Thyroid gland (tissue), 4 donors: ENCODE data around the gene CACNG5. TPM values are rescaled to one million over a fixed set of nuclear protein-coding genes. Genes with fewer than 3 reads are reported as not detected.

ENCODE experiments used
- DNase-seq, 2 donors: peaks; one replicate each; pipeline ENCODE4 v3.0.0-alpha.2; 2019
- H3K27ac ChIP-seq, 3 donors: fragments of 200-600 bp; sonication (generic); 1 replicate in 2 of 3; 2 replicates in 1 of 3; pipeline ENCODE4 v1.5.1; 2016 to 2019; ENCODE audit warnings: mild to moderate bottlenecking in 1 of 3, moderate library complexity in 1 of 3
- H3K27me3 ChIP-seq: fragments of 200-600 bp; sonication (generic); one replicate; pipeline ENCODE4 v1.5.1; 2019
- H3K36me3 ChIP-seq, 2 donors: fragments of 200-600 bp; sonication (generic); one replicate each; pipeline ENCODE4 v1.5.1; 2016 to 2019
- H3K4me1 ChIP-seq, 2 donors: fragments of 200-600 bp; sonication (generic); one replicate each; pipeline ENCODE4 v1.5.1; 2017 to 2019
- H3K4me3 ChIP-seq, 3 donors: fragments of 200-600 bp; sonication (generic); replicated peaks in 1 of 3; 1 replicate in 2 of 3; 2 replicates in 1 of 3; pipeline ENCODE4 v1.5.1; 2016; ENCODE audit warnings: mild to moderate bottlenecking in 1 of 3
- H3K9me3 ChIP-seq: fragments of 200-600 bp; sonication (generic); one replicate; pipeline ENCODE4 v1.5.1; 2017
- POLR2A ChIP-seq, 2 donors: fragments of 450-650 bp; IDR thresholded peaks; one replicate each; pipeline ENCODE4 v1.6.1; 2017; ENCODE audit warnings: antibody characterized with exemption in 2 of 2, mild to moderate bottlenecking in 2 of 2, moderate library complexity in 1 of 2
- WGBS, 2 donors: methylation state at CpG; one replicate each; pipeline ENCODE4 v1.1.5; 2017; 5-methylcytosine and 5-hydroxymethylcytosine counted together
- intact Hi-C: fragments of 100-400 bp; cut with DNase I; formaldehyde crosslinking; loops from one replicate; pipeline ENCODE4 v1.15.1; 2023
- total RNA-seq, 4 donors: library from RNA; depleted of rRNA; stranded (reverse); fragments of >200 nt; gene quantifications; one replicate each; pipeline ENCODE4 v1.2.3, GENCODE V29; 2016
- TF ChIP-seq, protein P1 (sequence below), 6 experiments: fragments of 200-600 bp in 3 of 6; fragments of 450-650 bp in 3 of 6; sonication (generic) in 3 of 6; IDR thresholded peaks; one replicate each; pipeline ENCODE4 v1.5.1; 2016 to 2019; ENCODE audit warnings: antibody characterized with exemption in 6 of 6, mild to moderate bottlenecking in 2 of 6, inconsistent platforms in 1 of 6, moderate library complexity in 1 of 6

The CACNG5 gene
- total RNA-seq, 4 donors from 2014 or later = not detected

- no peaks in the 10 kb centered on the region for H3K36me3 ChIP-seq
- no peaks in the 10 kb centered on the region for H3K9me3 ChIP-seq
- no peak overlapping the region for H3K27ac ChIP-seq
- H3K4me3 ChIP-seq = no peak overlapping the region
- no peak for DNase-seq
- 70 to 75% methylated on average over 8 of the region's 8 CpGs for WGBS, 2 donors
- no peaks in the 10 kb centered on the region for H3K27me3 ChIP-seq
- no peaks in the 10 kb centered on the region for H3K4me1 ChIP-seq
- intact Hi-C loops = no loop called here
- TF ChIP-seq, protein P1, sequence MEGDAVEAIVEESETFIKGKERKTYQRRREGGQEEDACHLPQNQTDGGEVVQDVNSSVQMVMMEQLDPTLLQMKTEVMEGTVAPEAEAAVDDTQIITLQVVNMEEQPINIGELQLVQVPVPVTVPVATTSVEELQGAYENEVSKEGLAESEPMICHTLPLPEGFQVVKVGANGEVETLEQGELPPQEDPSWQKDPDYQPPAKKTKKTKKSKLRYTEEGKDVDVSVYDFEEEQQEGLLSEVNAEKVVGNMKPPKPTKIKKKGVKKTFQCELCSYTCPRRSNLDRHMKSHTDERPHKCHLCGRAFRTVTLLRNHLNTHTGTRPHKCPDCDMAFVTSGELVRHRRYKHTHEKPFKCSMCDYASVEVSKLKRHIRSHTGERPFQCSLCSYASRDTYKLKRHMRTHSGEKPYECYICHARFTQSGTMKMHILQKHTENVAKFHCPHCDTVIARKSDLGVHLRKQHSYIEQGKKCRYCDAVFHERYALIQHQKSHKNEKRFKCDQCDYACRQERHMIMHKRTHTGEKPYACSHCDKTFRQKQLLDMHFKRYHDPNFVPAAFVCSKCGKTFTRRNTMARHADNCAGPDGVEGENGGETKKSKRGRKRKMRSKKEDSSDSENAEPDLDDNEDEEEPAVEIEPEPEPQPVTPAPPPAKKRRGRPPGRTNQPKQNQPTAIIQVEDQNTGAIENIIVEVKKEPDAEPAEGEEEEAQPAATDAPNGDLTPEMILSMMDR (IDR thresholded peaks at IDR 0.05) = no peak
- TF ChIP-seq POLR2A (IDR thresholded peaks at IDR 0.05) = no peak
These were observed 24.4 kb downstream of the CACNG5 start for GRCh38 chr17:66859353-66859752.

- Histone ChIP-seq H3K27me3 (no peaks in the 10 kb centered on the region), H3K36me3 (no peaks in the 10 kb centered on the region), H3K4me3 (no peak overlapping the region), H3K9me3 (no peaks in the 10 kb centered on the region), H3K27ac (no peak overlapping the region), H3K4me1 (no peaks in the 10 kb centered on the region)
- intact Hi-C loops = no loop called here
- WGBS, 2 donors = 72 to 73% methylated on average over 3 of the region's 3 CpGs
- TF ChIP-seq POLR2A (IDR thresholded peaks at IDR 0.05) = no peak
- TF ChIP-seq, protein P1 (IDR thresholded peaks at IDR 0.05) = no peak
- no peak for DNase-seq
These were observed 25.3 kb downstream of the CACNG5 start for GRCh38 chr17:66860204-66860603.

DNA sequence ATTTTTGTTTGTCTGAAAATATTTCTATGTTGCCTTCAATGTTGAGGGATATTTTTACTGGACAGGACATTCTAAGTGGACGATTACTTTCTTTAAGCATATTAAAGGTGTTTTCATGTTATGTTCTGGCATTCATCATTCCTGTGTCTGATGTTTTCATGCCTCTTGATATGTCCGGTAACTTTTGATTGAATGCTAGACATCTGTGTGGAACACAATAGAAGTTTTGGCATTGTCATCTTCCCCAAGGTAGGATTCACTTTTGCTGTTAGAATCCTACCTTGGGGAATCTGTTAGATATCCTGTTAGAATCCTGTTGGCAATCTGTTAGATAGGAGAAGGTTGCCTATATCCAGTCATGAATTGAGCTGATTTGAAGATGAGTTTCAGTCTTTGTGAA lies 28.9 kb downstream of the CACNG5 start:
- no peak overlapping the region for H3K27ac ChIP-seq
- no peaks in the 10 kb centered on the region for H3K27me3 ChIP-seq
- TF ChIP-seq, protein P1 (IDR thresholded peaks at IDR 0.05) = no peak
- TF ChIP-seq POLR2A (IDR thresholded peaks at IDR 0.05) = no peak
- H3K4me3 ChIP-seq = no peak overlapping the region
- 92 to 95% methylated on average over 2 of the region's 2 CpGs for WGBS, 2 donors
- no peaks in the 10 kb centered on the region for H3K4me1 ChIP-seq
- DNase-seq = no peak
- no peaks in the 10 kb centered on the region for H3K36me3 ChIP-seq
- intact Hi-C loops = no loop called here
- no peaks in the 10 kb centered on the region for H3K9me3 ChIP-seq

- no peak for TF ChIP-seq POLR2A (IDR thresholded peaks at IDR 0.05)
- TF ChIP-seq, protein P1 (IDR thresholded peaks at IDR 0.05) = no peak
- H3K27ac ChIP-seq = no peak overlapping the region
- 84% methylated on average over 1 of the region's 1 CpG for WGBS, 2 donors
- H3K4me3 ChIP-seq = no peak overlapping the region
- no peak for DNase-seq
- no peaks in the 10 kb centered on the region for H3K36me3 ChIP-seq
- intact Hi-C loops = no loop called here
- H3K4me1 ChIP-seq = no peaks in the 10 kb centered on the region
- no peaks in the 10 kb centered on the region for H3K27me3 ChIP-seq
- H3K9me3 ChIP-seq = no peaks in the 10 kb centered on the region
These were observed 30.2 kb downstream of the CACNG5 start for GRCh38 chr17:66865151-66865550.

GRCh38 chr17:66873962-66874361 lies 39.0 kb downstream of the CACNG5 start:
- Histone ChIP-seq H3K27ac (no peak overlapping the region), H3K36me3 (no peaks in the 10 kb centered on the region), H3K4me3 (no peak overlapping the region), H3K9me3 (no peaks in the 10 kb centered on the region), H3K27me3 (no peaks in the 10 kb centered on the region), H3K4me1 (no peaks in the 10 kb centered on the region)
- no peak for TF ChIP-seq POLR2A (IDR thresholded peaks at IDR 0.05)
- TF ChIP-seq, protein P1 (IDR thresholded peaks at IDR 0.05) = no peak
- 83 to 89% methylated on average over 2 of the region's 2 CpGs for WGBS, 2 donors
- DNase-seq = no peak
- intact Hi-C loops = no loop called here
